ENCODE measurements around the gene EGR1.
A peak's percentile ranks its signal among the peaks of the same experiment; 100 is the strongest.

Gene EGR1

DNA sequence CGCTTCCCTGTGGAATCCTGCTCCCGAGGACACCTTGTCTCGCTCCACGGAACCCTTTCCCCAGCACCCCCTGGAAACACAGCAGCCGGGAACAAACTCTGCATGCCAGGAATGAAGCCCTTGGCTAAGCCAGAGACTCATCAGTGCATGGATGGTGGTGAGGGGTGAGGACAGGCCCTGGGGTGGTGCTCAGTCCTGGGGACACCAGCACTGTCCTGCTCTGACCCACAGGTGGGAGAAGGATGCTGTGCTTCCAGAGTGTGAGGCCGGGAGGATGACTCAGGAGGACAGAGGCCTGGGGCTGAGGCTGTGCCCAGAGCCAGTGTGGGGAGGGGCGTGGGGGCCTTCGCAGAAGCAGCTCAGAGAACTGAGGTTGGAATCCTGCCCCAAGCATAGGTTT, 11.2 kb upstream of the EGR1 start:
- no peak for DNase-seq

DNA sequence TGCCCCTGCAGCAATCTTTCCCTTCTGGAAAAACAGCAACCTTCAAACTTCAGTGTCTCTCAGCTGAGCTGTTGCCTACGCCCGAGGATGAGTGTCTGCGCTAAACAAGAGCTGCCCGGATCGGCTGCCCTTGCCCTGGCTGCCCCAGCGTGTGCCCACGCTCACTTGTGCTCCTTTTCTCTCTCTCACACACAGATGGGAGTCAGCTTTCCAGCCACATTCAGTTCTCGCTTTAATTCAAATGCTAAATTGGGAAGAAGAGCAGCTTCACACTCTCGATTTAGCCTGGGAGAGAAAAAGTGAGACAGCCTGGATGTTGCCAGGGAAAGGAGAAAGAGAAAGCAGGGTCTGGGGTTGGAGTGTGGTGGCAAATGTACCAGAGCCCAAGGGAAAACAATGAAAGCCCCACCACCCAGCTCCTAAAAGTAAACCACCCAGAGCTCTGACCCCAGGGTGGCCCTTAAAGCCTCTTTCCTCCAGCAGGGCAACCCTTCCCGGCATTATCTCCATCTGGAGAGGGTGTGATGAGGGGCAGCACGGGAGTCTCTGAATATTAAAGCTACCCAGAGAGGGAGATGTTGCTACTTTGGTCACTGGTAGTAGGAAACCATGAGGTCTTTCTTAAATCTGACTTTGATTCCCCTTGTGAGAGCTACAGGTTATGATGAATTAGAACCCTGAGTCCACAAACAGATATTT, 9.9 kb upstream of the EGR1 start:
- DNase-seq = no peak

DNA sequence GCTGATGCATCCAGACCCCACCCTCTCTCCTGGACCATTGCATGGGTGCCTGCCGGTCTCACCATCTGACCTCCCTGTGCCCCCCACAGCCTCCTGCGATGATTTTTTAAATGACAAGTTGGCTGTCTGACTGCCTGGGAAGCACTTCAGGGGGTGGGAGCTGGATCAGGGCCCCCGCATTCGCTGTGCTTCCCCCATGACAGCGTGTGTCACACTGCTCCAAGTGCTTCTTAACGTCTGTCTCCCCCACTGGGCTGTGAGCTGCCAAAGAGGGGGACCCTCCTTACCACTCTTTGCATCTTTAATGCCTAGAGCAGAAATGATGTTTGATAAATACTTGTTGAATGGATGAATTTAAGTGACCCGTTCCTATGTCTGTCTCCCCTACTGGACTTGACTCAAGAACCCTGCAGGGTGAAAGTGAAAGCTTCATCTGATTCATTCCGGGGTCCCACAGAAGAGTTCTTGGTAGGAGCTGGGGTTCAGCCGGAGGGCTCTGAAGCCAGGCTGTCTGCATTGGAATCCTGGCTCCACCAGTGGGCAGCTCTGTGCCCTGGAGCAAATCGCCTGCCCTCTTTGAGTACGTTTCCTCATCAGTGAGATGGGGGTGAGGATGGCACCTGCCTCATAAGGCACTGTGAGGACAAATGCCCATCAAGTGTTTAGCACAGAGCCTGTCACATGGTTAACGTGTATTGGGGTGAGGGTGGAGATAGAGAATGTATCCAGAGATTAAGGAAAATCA, 7.6 kb upstream of the EGR1 start:
- no peak for DNase-seq

DNA sequence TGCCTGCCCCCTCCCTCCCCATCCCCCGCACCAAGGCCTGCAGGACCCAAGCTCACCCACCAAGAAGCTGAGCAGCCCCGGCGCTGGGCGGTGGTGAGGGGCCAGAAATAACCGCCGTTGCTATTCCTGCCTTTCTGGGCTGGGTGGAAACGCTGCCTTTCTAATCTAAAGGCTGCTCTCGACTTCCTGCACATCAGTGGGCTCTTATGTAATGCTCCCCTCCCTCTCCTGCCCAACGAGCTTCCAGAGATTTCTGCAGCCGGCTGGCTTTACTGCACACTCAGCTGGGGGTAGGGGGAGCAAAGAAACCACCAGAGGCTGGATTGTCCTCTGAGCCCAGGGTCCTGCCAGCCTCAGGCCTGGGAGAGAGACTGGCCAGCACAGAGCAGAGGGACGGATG, 6.9 kb upstream of the EGR1 start:
- no peak for DNase-seq

DNA sequence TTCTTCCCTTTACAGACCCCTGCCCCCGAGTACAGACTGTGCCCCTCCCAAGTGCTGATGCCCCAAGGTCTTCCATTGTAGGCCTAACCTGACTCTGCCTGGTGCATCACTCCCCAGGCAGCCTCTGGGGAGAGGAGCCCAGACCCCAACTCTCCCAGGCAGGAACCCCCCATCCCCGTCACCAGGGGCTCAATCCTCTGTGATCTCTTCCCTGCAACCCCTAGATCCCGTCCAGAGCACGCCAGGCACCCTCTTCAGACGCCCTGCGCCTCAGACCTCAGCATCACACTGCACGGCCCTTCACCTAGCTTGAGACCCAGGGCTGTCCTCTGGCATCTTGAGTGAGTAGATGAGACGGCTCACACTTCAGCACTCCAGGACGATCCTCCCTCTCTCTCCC, 6.4 kb upstream of the EGR1 start:
- DNase-seq = no peak

DNA sequence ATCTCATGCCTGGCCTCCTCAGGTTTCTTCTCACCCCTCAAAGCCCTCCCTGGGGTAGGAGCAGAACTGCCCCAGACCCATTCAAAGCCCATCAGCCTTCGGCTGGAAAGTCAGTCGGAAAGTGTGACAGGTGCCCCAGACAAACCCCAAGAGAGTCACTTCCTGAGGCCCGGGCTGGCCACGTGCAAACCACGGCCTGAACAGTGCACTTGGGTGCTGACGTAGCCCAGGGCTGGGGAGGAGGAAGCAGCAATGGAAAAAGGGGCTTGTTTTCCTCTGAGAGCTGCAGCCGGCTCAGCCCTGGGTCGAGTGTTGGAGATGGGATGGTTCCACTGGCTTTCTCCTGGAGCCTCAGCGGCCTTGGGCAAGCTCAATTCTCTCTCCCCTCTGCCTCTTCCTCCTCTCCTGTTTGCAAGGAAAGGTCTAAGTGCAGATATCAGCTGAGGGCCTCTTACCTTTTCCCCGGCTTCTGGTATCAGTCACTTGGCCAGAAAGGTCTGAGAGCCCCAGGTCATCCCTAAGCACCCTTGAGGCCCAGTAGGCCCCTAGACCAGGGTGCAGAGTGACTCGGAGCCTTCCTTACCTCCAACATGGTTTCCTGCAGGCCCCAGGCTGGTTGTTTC, 5.9 kb upstream of the EGR1 start:
- DNase-seq = no peak

DNA sequence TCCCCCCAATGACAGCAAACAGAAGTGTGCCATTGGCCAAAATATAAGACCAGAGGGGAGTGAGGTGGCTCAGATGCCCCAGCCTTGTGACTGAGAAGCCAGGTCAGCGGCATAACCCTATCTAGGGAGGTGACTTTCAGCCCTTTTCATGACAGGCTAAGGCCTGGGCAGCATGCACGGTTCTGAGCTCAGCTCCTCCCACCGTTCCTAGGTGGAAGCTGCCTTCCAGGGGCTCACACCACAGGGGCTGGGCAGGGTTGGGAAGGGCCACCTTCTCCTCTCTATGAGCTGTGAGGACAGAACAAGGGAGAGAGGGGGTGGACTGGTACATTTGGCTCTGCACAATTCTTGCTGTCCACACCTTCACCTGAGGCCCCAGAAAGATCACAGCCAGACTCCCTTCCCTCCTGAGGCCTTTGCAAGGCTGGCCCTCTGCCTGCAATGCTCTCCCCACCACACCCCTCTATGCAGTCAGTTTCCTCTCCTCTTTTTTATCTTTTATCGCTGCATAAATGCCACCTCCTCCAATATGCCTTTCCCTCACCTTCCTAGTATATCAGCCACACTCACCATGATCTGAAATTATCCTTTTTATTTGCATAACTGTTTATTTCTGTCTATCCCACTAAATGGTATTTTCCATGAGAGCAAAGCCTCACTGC, 5.1 kb upstream of the EGR1 start:
- DNase-seq = no peak

DNA sequence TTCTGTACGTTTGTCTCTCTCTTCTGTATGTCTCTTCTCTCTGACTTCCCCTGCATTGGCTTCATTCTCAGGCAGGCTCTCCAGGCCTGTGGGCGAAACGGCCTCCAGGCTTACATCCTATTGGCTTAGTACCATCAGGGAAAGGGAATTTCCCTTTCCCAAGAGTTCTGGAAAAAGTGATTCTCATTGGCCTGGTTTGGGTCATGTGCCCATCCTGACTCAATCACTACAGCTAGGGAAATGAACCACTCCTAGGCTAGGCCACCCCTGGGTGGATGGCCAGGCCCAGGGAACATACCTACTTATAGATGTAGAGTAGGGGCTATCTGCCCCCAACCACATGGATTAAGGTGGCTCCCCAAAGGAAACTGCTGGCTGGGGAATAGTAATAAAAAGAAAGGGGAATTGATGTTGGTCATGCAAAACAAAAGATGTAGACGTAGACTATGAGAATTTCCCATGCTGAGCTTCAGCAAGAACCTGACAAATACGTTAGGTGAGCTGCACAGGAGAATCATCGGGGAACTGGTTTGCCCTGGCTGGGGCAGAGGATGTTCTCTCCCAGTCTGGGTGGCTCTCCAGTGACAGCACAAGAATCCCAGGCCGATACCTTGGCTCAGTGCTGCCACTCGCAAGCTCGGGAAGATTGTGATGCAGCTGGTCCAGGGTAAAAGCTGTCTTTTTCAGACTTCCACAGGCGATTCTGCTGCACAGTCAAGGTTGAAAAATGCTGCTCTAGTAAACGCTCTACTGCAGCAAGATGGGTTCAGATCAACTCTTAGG, 3.7 kb upstream of the EGR1 start:
- DNase-seq = no peak

DNA sequence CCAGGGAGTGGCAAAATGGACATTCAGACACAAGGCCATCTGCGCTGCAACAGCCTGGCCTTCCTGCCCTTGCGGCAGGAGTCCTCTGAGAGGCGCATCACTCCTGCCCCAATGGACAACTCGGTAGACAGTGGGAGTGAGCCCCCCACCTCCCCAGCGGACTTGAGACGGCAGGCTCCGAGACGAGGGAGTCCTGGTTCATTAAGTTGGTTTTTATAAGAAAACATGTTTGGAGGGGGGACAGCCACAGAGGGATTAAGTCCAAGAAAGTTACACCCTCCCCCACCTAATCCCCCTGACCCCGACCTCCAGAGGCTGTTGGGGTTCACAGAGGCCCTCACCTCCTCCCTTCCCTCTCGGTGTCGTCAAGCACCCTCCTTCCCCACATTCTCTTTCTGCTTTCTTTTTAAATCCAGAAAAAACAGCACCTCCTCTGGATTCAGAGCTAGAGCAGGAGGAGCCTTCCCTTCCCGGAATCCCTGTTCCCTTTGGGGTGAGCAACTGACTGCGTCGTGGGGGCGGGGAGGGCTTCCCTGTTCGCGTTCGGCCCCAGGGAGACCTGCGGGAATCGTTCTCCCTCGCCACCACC, 1.8 kb upstream of the EGR1 start:
- DNase-seq = no peak

DNA sequence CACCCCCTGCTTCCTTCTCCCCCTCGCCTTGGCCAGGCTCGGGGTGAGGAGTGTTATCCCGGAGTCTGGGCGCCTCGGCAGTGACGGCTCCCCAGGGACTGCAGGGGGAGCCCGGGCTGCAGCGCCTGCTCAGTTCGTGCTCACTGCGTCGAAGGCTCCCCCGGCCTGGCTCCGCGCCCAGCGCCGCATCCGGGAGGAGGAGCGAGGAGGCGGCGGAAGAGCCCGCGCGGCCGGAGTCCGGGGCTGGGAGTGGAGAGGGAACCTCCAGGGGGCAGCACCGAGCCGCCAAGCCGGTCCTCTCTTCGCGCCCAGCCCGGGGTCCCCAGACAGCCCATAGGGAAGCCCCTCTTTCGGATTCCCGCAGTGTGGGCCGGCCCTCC, 1.3 kb upstream of the EGR1 start:
- DNase-seq = peak; percentile 89

DNA sequence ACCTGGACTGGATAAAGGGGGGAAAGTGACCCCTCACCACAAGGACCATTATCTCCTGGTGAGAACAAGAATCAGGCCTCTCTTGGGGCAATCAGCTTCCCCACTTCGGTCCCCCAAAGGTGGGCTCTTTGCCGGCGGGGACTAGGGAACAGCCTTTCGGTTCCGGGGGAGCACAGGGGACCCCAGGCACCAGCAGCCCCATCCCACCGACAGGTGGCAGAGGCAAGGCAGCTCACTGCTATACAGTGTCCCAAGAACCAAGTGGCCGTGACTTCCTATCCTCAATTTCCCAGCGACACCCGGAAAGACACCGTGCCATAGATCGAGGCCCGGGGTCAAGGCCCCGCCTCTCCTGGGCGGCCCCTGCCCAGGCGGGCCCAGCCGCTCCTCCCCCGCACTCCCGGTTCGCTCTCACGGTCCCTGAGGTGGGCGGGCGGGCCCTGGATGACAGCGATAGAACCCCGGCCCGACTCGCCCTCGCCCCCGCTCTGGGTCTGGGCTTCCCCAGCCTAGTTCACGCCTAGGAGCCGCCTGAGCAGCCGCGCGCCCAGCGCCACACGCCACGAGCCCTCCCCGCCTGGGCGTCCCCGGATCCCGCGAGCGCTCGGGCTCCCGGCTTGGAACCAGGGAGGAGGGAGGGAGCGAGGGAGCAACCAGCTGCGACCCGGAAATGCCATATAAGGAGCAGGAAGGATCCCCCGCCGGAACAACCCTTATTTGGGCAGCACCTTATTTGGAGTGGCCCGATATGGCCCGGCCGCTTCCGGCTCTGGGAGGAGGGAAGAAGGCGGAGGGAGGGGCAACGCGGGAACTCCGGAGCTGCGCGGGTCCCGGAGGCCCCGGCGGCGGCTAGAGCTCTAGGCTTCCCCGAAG, 655 bp upstream of the EGR1 start:
- peak; percentile 82 for DNase-seq

DNA sequence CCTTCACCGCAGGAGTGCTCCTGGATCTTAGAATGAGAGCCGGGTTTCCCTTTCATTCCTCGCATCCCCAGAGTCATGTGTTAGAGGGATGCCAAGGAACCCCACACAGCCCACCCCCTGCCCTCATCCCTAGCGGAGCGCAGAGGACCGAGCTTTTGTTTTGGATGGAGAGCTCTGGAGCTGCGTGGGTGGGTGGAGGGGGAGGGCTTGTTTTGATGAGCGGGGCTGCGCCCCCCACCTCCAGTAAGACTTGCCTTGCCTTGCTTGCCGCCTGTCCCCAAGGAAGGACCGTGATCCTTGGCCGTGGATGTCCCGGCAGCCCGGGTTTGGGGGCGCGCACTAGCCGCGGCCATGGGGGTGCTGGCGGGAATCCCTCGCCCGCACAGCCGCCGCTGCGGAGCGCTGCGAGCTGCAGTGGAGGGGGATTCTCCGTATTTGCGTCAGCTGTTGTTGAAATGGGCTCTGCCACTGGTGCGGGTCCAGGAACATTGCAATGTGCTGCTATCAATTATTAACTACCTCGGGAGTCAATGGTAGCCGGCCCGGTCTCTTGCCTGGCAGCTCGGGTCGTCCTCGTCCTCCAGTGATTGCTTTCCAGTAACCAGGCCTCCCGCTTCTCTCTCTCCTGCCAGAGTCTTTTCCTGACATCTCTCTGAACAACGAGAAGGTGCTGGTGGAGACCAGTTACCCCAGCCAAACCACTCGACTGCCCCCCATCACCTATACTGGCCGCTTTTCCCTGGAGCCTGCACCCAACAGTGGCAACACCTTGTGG, 1.0 kb downstream of the EGR1 start:
- DNase-seq = no peak

DNA sequence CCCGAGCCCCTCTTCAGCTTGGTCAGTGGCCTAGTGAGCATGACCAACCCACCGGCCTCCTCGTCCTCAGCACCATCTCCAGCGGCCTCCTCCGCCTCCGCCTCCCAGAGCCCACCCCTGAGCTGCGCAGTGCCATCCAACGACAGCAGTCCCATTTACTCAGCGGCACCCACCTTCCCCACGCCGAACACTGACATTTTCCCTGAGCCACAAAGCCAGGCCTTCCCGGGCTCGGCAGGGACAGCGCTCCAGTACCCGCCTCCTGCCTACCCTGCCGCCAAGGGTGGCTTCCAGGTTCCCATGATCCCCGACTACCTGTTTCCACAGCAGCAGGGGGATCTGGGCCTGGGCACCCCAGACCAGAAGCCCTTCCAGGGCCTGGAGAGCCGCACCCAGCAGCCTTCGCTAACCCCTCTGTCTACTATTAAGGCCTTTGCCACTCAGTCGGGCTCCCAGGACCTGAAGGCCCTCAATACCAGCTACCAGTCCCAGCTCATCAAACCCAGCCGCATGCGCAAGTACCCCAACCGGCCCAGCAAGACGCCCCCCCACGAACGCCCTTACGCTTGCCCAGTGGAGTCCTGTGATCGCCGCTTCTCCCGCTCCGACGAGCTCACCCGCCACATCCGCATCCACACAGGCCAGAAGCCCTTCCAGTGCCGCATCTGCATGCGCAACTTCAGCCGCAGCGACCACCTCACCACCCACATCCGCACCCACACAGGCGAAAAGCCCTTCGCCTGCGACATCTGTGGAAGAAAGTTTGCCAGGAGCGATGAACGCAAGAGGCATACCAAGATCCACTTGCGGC, 1.8 kb downstream of the EGR1 start:
- DNase-seq = no peak

DNA sequence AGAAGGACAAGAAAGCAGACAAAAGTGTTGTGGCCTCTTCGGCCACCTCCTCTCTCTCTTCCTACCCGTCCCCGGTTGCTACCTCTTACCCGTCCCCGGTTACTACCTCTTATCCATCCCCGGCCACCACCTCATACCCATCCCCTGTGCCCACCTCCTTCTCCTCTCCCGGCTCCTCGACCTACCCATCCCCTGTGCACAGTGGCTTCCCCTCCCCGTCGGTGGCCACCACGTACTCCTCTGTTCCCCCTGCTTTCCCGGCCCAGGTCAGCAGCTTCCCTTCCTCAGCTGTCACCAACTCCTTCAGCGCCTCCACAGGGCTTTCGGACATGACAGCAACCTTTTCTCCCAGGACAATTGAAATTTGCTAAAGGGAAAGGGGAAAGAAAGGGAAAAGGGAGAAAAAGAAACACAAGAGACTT, 2.4 kb downstream of the EGR1 start:
- DNase-seq = no peak

DNA sequence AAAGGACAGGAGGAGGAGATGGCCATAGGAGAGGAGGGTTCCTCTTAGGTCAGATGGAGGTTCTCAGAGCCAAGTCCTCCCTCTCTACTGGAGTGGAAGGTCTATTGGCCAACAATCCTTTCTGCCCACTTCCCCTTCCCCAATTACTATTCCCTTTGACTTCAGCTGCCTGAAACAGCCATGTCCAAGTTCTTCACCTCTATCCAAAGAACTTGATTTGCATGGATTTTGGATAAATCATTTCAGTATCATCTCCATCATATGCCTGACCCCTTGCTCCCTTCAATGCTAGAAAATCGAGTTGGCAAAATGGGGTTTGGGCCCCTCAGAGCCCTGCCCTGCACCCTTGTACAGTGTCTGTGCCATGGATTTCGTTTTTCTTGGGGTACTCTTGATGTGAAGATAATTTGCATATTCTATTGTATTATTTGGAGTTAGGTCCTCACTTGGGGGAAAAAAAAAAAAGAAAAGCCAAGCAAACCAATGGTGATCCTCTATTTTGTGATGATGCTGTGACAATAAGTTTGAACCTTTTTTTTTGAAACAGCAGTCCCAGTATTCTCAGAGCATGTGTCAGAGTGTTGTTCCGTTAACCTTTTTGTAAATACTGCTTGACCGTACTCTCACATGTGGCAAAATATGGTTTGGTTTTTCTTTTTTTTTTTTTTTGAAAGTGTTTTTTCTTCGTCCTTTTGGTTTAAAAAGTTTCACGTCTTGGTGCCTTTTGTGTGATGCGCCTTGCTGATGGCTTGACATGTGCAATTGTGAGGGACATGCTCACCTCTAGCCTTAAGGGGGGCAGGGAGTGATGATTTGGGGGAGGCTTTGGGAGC, 3.1 kb downstream of the EGR1 start:
- no peak for DNase-seq

DNA sequence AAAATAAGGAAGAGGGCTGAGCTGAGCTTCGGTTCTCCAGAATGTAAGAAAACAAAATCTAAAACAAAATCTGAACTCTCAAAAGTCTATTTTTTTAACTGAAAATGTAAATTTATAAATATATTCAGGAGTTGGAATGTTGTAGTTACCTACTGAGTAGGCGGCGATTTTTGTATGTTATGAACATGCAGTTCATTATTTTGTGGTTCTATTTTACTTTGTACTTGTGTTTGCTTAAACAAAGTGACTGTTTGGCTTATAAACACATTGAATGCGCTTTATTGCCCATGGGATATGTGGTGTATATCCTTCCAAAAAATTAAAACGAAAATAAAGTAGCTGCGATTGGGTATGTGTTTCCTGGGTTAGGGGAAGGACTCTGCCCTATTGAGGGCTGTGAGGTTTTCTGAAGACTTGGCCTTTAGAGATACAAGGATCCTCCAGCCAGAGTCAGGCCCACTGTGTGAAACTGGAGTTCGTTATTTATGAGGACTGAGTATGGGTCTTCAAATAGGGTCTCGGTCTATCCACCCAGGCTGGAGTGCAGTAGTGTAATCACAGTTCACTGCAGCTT, 3.8 kb downstream of the EGR1 start:
- no peak for DNase-seq

DNA sequence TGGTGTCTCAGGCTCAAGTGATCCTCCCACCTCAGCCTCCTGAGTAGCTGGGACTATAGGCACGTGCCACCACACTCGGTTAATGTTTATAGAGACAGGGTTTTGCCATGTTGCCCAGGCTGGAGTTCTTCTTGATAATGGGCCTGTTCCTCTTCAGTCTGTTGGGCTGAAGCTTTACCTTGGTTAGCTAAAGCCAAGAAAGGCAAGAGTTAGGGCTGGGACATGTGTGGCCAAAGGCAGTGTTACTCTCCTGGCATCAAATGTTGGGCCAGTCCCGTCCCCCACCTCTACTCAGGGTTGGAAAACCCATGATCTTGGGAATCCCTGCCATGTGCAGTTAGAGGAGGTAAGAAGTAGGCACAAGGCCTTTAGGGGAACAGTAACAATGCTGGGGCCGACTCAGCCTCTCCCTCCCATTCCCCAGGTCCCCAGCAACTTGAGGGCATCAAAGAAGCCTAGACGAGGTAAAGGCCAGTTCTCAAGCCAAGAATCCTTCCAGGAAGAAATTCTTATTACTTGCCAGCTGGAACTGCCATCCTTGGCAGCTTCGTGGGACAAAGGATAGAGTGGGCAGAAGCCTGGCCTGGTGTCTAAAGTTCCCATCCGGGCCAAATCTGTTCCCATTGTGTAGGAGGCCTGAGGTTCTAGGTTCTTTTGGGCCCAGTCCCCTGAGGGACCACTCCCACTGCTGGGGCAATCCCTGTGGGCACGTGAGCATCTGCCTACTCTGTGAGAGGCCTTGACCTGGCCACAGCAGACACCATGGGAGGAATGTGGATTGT, 4.5 kb downstream of the EGR1 start:
- DNase-seq = no peak

Data from NCI-H2107 (cell line).